Suprapubic skin (tissue), 4 donors: Measurements from ENCODE around the gene TRIO. TPM values are rescaled to one million over a fixed set of nuclear protein-coding genes. Genes with fewer than 3 reads are reported as not detected.

Source experiments
- DNase-seq, 2 donors: peaks; one replicate each; pipeline ENCODE4 v3.0.0-alpha.2; 2019; ENCODE audit warnings: low spot score in 2 of 2
- H3K27ac ChIP-seq: fragments of 200-600 bp; sonication (generic); one replicate; pipeline ENCODE4 v1.5.1; 2019
- H3K27me3 ChIP-seq: fragments of 200-600 bp; sonication (generic); one replicate; pipeline ENCODE4 v1.5.1; 2019
- H3K36me3 ChIP-seq: fragments of 200-600 bp; sonication (generic); one replicate; pipeline ENCODE4 v1.5.1; 2019
- H3K4me1 ChIP-seq: fragments of 200-600 bp; sonication (generic); one replicate; pipeline ENCODE4 v1.5.1; 2019
- H3K4me3 ChIP-seq: fragments of 200-600 bp; sonication (generic); one replicate; pipeline ENCODE4 v1.5.1; 2019; ENCODE audit warnings: mild to moderate bottlenecking
- H3K9me3 ChIP-seq: fragments of 200-600 bp; sonication (generic); one replicate; pipeline ENCODE4 v1.5.1; 2019
- CTCF ChIP-seq, 2 donors: fragments of 200-600 bp in 1 of 2; fragments of 450-650 bp in 1 of 2; sonication (generic) in 1 of 2; IDR thresholded peaks; one replicate each; pipeline ENCODE4 v1.5.1; 2016 to 2019; ENCODE audit warnings: antibody characterized with exemption in 2 of 2, mild to moderate bottlenecking in 1 of 2, moderate library complexity in 1 of 2
- EP300 ChIP-seq: sonication (generic); formaldehyde crosslinking; IDR thresholded peaks from one replicate; pipeline ENCODE4 v1.6.1; 2017; ENCODE audit warnings: antibody characterized with exemption
- POLR2A ChIP-seq, 2 donors: fragments of 450-650 bp; IDR thresholded peaks; one replicate each; pipeline ENCODE4 v1.6.1; 2017; ENCODE audit warnings: antibody characterized with exemption in 2 of 2, mild to moderate bottlenecking in 2 of 2, moderate library complexity in 2 of 2
- POLR2AphosphoS5 ChIP-seq, 3 donors: sonication (generic); formaldehyde crosslinking; IDR thresholded peaks; one replicate each; pipeline ENCODE4 v1.6.1; 2017; ENCODE audit warnings: antibody characterized with exemption in 3 of 3
- WGBS: methylation state at CpG from one replicate; pipeline ENCODE4 v1.1.5; 2018; 5-methylcytosine and 5-hydroxymethylcytosine counted together
- total RNA-seq, 4 donors: library from RNA; depleted of rRNA; stranded (reverse); fragments of >200 nt; gene quantifications; one replicate each; pipeline ENCODE4 v1.1.0, GENCODE V29; 2016

The TRIO gene
- total RNA-seq, 4 donors from 2014 or later: 62.7 to 159 (median 70.4) TPM

- Histone ChIP-seq H3K9me3 (no peaks in the 10 kb centered on the region), H3K4me3 (no peak overlapping the region), H3K4me1 (peaks cover 7% of the 10 kb centered on the region), H3K27me3 (no peaks in the 10 kb centered on the region), H3K36me3 (peaks cover 39% of the 10 kb centered on the region), H3K27ac (no peak overlapping the region)
- no peak for DNase-seq
- 60% methylated on average over 3 of the region's 3 CpGs for whole genome bisulfite sequencing
- TF ChIP-seq POLR2AphosphoS5 (IDR thresholded peaks at IDR 0.05): no peak
- no peak for TF ChIP-seq POLR2A (IDR thresholded peaks at IDR 0.05)
- TF ChIP-seq CTCF (IDR thresholded peaks at IDR 0.05): no peak
- no peak for TF ChIP-seq EP300
Observed at GRCh38 chr5:14342306-14342705, 199.2 kb downstream of the TRIO start.

- H3K9me3 ChIP-seq: no peaks in the 10 kb centered on the region
- 89% methylated on average over 4 of the region's 4 CpGs for WGBS
- H3K4me3 ChIP-seq: no peak overlapping the region
- TF ChIP-seq CTCF (IDR thresholded peaks at IDR 0.05) (no peak), POLR2A (IDR thresholded peaks at IDR 0.05) (no peak), POLR2AphosphoS5 (IDR thresholded peaks at IDR 0.05) (no peak), EP300 (no peak)
- peaks cover 29% of the 10 kb centered on the region for H3K36me3 ChIP-seq
- no peak overlapping the region for H3K27ac ChIP-seq
- no peaks in the 10 kb centered on the region for H3K27me3 ChIP-seq
- DNase-seq: no peak
- peaks cover 7% of the 10 kb centered on the region for H3K4me1 ChIP-seq
Observed at GRCh38 chr5:14343376-14343775, 200.2 kb downstream of the TRIO start.

GRCh38 chr5:14347522-14347921, 204.4 kb downstream of the TRIO start:
- no peak for DNase-seq
- Histone ChIP-seq H3K27ac (no peak overlapping the region), H3K4me1 (peaks cover 1% of the 10 kb centered on the region), H3K4me3 (no peak overlapping the region), H3K27me3 (no peaks in the 10 kb centered on the region), H3K36me3 (peaks cover 16% of the 10 kb centered on the region), H3K9me3 (no peaks in the 10 kb centered on the region)
- TF ChIP-seq POLR2A (IDR thresholded peaks at IDR 0.05) (no peak), EP300 (no peak), CTCF (IDR thresholded peaks at IDR 0.05) (no peak), POLR2AphosphoS5 (IDR thresholded peaks at IDR 0.05) (no peak)
- whole genome bisulfite sequencing: 84% methylated on average over 7 of the region's 7 CpGs

GRCh38 chr5:14348142-14348541, 205.0 kb downstream of the TRIO start:
- no peaks in the 10 kb centered on the region for H3K4me1 ChIP-seq
- H3K9me3 ChIP-seq: no peaks in the 10 kb centered on the region
- peaks cover 16% of the 10 kb centered on the region for H3K36me3 ChIP-seq
- no peak for DNase-seq
- no peak overlapping the region for H3K27ac ChIP-seq
- no peak overlapping the region for H3K4me3 ChIP-seq
- WGBS: 81% methylated on average over 5 of the region's 5 CpGs
- H3K27me3 ChIP-seq: no peaks in the 10 kb centered on the region
- TF ChIP-seq CTCF (IDR thresholded peaks at IDR 0.05) (no peak), POLR2AphosphoS5 (IDR thresholded peaks at IDR 0.05) (no peak), POLR2A (IDR thresholded peaks at IDR 0.05) (no peak), EP300 (no peak)

GRCh38 chr5:14349029-14349428, 205.9 kb downstream of the TRIO start:
- DNase-seq: no peak
- Histone ChIP-seq H3K36me3 (peaks cover 16% of the 10 kb centered on the region), H3K27me3 (no peaks in the 10 kb centered on the region), H3K4me1 (no peaks in the 10 kb centered on the region), H3K9me3 (no peaks in the 10 kb centered on the region), H3K4me3 (no peak overlapping the region), H3K27ac (no peak overlapping the region)
- 89% methylated on average over 8 of the region's 8 CpGs for WGBS
- TF ChIP-seq EP300: no peak
- no peak for TF ChIP-seq POLR2AphosphoS5 (IDR thresholded peaks at IDR 0.05)
- TF ChIP-seq CTCF (IDR thresholded peaks at IDR 0.05): no peak
- TF ChIP-seq POLR2A (IDR thresholded peaks at IDR 0.05): no peak
